ENCODE data around the gene TRIM54.

Gene TRIM54

DNA sequence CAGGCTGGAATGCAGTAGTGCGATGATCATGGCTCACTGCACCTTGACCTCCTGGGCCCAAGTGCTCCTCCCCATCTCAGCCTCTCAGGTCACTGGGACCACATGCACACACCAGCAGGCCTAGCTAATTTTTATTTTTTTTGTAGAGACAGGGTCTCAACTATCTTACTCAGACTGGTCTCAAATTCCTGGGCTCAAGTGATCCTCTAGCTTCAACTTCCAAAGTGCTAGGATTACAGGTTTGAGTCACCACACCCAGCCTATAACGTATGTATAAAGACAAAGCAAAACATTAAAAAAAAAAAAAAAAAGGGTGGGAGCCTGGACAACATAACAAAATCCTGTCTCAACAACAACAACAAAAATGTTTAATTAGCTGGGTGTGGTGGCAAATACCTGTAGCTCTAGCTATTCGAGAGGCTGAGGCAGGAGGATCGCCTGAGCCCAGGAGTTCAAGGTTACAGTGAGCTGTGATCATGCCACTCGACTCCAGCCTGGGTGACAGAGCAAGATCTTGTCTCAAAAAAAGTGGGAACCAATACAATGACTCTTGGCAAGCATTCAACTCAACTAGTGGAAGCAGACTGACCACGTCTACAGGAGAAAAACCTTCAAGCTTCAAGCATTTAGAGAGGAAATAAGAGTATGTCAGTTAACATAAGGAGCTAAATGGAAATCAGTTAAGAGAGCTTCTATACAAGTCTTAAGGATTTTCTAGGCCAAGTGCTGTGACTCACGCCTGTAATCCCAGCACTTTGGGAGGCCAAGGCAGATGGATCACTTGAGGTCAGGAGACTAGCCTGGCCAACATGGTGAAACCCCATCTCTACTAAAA, 71.8 kb downstream of the TRIM54 start:
- no peak for DNase-seq (ENCODE audit: low read depth in 1 of 2, low spot score in 1 of 2)

DNA sequence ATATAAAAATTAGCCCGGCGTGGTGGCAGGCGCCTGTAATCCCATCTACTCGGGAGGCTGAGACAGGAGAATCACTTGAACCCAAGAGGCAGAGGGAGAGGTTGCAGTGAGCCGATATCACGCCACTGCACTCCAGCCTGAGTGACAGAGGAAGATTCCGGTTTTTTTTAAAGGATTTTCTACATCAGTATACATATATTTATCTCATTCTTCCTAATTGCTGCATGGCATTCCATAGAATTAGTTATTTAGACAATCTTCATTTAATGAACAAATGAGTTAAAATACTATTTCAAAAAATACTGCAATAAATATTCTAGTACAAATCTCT, 72.3 kb downstream of the TRIM54 start:
- no peak for DNase-seq (ENCODE audit: low read depth in 1 of 2, low spot score in 1 of 2)

DNA sequence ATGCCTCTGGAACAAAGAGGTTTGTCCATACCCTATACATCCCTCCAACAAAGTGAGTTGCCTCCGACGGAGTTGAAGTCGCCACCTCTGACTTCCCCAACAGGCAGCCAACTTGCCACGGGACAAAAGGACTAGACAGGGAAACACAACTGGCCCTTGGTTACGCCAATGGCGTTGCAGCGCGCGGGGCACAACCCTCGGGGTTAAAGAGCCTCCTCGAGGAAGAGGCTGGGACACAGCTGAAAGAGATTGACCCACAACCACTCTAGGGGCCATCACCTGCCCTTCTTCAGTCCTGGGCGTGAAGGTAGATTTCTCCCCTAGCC, 73.8 kb downstream of the TRIM54 start:
- no peak for DNase-seq (ENCODE audit: low read depth in 1 of 2, low spot score in 1 of 2)

DNA sequence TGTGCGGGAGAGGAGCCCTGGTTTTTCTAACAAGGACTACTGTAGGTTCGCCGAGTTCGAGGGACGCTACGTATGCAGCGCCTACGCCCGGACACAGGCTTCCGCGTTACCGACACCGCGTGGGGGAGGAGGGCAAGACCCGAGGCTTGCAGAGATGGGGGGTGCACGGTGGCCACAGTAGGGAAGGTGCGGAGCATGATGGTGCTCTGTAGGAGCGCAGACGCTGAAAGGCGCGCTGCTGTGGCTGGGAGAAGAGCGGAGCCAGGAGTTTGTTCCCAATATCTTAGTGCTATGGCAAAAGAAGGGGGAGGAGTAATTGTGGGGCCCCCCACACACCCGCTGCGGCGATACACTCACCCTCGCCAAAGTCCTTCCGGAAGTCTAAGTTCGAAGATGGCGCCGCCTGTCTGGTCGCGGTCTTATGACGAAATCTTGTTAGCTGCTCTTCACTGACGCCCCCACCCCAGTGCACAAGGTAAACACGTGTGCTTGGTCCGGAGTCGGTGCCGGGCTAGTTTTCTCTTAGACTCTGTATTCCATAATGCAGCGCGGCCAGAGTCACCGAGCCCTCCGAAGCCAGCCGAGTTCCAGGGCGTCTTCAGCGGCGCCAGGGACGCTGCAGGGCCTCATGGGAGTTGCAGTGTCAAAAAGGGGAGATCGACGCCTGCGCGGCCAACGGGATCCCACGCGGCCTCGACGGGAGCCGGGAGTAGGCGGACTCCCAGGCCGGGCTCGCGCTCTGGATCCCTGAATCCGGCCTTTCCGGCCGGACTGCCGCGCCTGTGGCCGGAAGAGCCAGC, 74.4 kb downstream of the TRIM54 start, which contains the start of gene GTF3C2:
TSS of gene GTF3C2 (minus strand) at position 383 of the 800 bp plus-strand sequence. CDS start 13,210 bp downstream, outside the sequence.
- DNase-seq (ENCODE audit: low read depth in 1 of 2, low spot score in 1 of 2): peak; percentile 82 to 93

Data from activated CD4-positive, alpha-beta T cell treated with anti-CD3 and anti-CD28 coated beads, Interleukin-2, amount 50 U/mL, for 24 hours (primary cell).